Measurements from ENCODE around the gene SIMC1.
"Not testable (repeated sequence)": the region's sequence is repeated elsewhere in the genome, so short reads cannot be mapped to it uniquely, and the experiment has no call there.

Gene SIMC1

GRCh38 chr5:176216393-176216916 is 21.8 kb upstream of the SIMC1 start:
- not testable (repeated sequence) for DNase-seq (ENCODE audit: low spot score)

GRCh38 chr5:176217188-176217729 is 21.0 kb upstream of the SIMC1 start:
- DNase-seq (ENCODE audit: low spot score): not testable (repeated sequence)

DNA sequence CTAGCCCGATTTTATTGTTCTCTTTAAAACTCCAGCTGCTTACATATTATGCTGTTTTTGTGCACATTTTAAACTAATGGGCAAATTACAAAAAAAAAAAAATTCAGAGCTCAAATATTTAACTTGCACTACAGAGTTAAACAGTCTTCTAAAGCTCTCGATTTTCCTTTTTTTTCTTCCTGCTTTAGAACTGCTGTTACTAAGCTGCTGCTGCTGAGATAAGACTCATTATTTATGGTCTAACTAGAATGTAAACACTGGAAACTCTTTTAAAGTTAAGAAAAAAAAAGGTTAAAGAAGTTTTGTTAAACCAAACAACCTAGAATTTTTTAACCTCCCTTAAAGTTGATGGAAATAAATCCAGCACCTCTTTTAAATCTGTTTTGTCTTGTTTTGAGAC is 20.5 kb upstream of the SIMC1 start:
- DNase-seq (ENCODE audit: low spot score): not testable (repeated sequence)

DNA sequence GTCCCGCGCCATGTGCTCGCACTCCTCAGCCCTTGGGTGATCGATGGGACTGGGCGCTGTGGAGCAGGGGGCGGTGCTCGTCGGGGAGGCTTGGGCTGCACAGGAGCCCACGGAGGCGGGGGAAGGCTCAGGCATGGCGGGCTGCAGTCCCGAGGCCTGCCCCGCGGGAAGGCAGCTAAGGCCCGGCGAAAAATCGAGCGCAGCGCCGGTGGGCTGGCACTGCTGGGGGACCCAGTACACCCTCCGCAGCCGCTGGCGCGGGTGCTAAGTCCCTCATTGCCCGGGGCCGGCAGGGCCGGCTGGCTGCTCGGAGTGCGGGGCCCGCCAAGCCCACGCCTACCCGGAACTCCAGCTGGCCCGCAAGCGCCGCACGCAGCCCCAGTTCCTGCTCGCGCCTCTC is 16.2 kb upstream of the SIMC1 start:
- not testable (repeated sequence) for DNase-seq (ENCODE audit: low spot score)

- not testable (repeated sequence) for DNase-seq (ENCODE audit: low spot score)
Measured at GRCh38 chr5:176228358-176228757, 9.9 kb upstream of the SIMC1 start.

- DNase-seq (ENCODE audit: low spot score): not testable (repeated sequence)
Measured at GRCh38 chr5:176233253-176233652, 5.0 kb upstream of the SIMC1 start.

GRCh38 chr5:176235155-176235554 is 3.1 kb upstream of the SIMC1 start:
- not testable (repeated sequence) for DNase-seq (ENCODE audit: low spot score)

DNA sequence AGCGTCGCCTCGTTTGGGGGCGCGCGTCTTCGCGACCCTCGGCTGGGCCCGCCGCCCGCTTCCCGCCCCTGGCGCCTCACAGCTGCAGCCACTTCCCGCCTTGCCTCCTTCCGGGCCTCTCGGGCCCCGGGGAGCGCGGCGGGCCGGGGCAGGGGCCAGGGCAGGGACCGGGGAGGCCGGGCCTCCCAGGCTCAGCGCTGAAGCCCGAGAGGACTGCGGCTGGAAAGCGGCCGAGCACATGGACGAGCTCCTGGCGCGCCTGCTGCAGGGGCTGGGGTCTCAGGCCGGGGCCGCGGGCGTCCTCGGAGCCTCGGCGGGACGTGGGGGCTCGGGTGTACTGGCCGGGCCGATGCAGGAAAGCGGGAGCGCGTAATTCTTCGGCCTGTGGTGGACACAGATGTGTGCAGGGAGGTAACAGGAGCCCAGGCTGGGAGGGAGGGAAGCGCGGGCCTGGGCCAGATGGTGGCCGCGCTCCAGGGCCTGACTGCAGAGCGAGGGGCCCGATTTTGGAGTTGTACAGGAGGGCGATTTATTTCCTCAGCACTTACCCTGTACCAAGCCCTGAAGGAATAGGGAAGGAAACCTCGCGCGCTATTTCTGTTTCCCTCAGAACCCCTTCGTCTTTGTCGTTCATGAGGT is 540 bp downstream of the SIMC1 start:
- not testable (repeated sequence) for DNase-seq (ENCODE audit: low spot score)

DNA sequence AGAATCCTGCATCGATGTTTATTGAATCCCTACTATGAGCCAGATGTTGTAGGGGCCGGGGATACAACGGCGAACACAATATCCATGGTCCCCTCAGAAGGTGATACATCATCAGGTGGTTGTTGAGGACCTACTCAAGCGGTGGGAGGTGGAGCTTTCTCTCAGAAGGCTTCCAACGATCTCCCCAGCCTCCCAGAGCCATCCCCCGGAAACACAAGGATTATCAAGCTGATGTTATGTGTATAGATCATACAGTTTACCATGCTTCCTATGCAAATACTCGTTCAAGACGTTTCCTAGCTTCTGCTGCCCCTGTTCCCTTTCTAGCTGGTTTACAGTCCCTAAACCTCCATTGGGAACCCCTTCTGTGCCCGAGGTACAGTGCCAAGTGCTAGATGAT is 1.1 kb downstream of the SIMC1 start:
- not testable (repeated sequence) for DNase-seq (ENCODE audit: low spot score)

- DNase-seq (ENCODE audit: low spot score): not testable (repeated sequence)
Measured at GRCh38 chr5:176244318-176244717, 6.1 kb downstream of the SIMC1 start.

GRCh38 chr5:176245074-176245473 is 6.8 kb downstream of the SIMC1 start:
- not testable (repeated sequence) for DNase-seq (ENCODE audit: low spot score)

- not testable (repeated sequence) for DNase-seq (ENCODE audit: low spot score)
Measured at GRCh38 chr5:176245489-176245888, 7.3 kb downstream of the SIMC1 start.

DNA sequence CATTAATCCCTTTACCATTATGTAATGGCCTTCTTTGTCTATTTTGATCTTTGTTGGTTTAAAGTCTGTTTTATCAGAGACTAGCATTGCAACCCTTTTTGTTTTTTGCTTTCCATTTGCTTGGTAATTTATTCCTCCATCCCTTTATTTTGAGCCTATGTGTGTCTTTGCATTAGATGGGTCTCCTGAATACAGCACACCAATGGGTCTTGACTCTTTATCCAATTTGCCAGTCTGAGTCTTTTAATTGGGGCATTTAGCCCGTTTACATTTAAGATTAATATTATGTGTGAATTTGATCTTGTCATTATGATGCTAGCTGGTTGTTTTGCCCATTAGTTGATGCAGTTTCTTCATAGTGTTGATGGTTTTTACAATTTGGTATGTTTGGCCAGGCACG is 12.5 kb downstream of the SIMC1 start:
- not testable (repeated sequence) for DNase-seq (ENCODE audit: low spot score)

GRCh38 chr5:176252171-176252570 is 13.9 kb downstream of the SIMC1 start:
- DNase-seq (ENCODE audit: low spot score): not testable (repeated sequence)

GRCh38 chr5:176253370-176254065 is 15.3 kb downstream of the SIMC1 start:
- not testable (repeated sequence) for DNase-seq (ENCODE audit: low spot score)

- DNase-seq (ENCODE audit: low spot score): not testable (repeated sequence)
Measured at GRCh38 chr5:176254066-176254393, 15.8 kb downstream of the SIMC1 start.

- not testable (repeated sequence) for DNase-seq (ENCODE audit: low spot score)
Measured at GRCh38 chr5:176257871-176258505, 19.8 kb downstream of the SIMC1 start.

DNA sequence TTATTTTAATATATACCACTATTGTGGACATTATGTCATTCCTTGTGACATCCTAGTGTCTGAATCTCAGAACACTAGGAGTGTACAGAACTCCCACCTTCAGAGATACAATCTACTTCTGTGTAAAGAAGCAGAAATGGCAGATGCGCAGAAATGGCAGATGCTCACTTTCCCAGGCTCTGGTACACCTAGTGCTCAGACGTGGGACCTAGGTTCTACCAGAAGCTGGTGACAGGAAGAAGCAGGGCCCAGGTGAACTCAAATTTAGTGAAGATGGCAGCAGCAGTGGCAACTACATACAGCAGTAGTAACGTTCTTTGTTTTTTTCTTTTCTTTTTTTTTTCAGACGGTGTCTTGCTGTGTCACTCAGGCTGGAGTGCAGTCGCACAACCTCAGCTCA is 22.5 kb downstream of the SIMC1 start:
- DNase-seq (ENCODE audit: low spot score): not testable (repeated sequence)

GRCh38 chr5:176266448-176266847 is 28.2 kb downstream of the SIMC1 start:
- DNase-seq (ENCODE audit: low spot score): not testable (repeated sequence)

GRCh38 chr5:176289018-176289417 is 50.8 kb downstream of the SIMC1 start:
- DNase-seq (ENCODE audit: low spot score): not testable (repeated sequence)

DNA sequence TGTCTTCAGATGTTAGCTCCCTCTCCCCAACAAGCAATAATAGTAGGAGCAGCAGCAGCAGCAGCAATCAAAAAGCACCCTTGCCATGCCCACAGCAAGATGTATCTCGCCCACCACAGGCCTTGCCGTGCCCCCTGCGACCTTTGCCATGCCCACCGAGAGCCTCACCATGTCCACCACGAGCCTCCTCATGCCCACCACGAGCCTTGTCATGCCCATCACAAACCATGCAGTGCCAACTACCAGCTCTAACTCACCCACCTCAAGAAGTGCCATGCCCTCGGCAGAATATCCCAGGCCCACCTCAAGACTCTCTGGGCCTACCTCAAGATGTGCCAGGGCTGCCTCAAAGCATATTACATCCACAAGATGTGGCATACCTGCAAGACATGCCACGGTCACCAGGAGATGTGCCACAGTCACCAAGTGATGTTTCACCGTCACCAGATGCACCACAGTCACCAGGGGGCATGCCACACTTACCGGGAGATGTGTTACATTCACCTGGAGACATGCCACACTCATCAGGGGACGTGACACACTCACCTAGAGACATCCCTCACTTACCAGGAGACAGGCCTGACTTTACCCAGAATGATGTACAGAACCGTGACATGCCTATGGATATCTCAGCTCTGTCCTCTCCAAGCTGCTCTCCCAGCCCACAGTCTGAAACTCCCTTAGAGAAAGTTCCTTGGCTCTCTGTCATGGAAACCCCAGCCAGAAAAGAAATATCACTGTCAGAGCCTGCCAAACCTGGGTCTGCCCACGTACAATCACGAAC is 52.0 kb downstream of the SIMC1 start:
- DNase-seq (ENCODE audit: low spot score): not testable (repeated sequence)

- DNase-seq (ENCODE audit: low spot score): not testable (repeated sequence)
Measured at GRCh38 chr5:176305356-176305755, 67.1 kb downstream of the SIMC1 start.

All from hematopoietic multipotent progenitor cell treated with erythropoietin and hydrocortisone succinate and interleukin-3 and kit ligand, for 17 days (in vitro differentiated cells).